ENCODE results near the gene MMADHC.

The MMADHC gene

GRCh38 chr2:149544692-149545091 lies 42.9 kb downstream of the MMADHC start:
- H3K36me3 Mint-ChIP-seq (ENCODE audit: low read depth) = no peaks in the 10 kb centered on the region
- no peak overlapping the region for H3K4me3 Mint-ChIP-seq
- no peak overlapping the region for H3K27ac Mint-ChIP-seq
- peaks cover 7% of the 10 kb centered on the region for H3K4me1 Mint-ChIP-seq (ENCODE audit: low read depth)
- H3K9me3 Mint-ChIP-seq = no peaks in the 10 kb centered on the region
- no peaks in the 10 kb centered on the region for H3K27me3 Mint-ChIP-seq (ENCODE audit: low read depth)

GRCh38 chr2:149543845-149544244 lies 43.7 kb downstream of the MMADHC start:
- H3K36me3 Mint-ChIP-seq (ENCODE audit: low read depth) = no peaks in the 10 kb centered on the region
- H3K4me3 Mint-ChIP-seq = no peak overlapping the region
- H3K27me3 Mint-ChIP-seq (ENCODE audit: low read depth) = no peaks in the 10 kb centered on the region
- no peaks in the 10 kb centered on the region for H3K9me3 Mint-ChIP-seq
- H3K4me1 Mint-ChIP-seq (ENCODE audit: low read depth) = peaks cover 7% of the 10 kb centered on the region
- H3K27ac Mint-ChIP-seq = no peak overlapping the region

GRCh38 chr2:149540138-149540537 lies 47.4 kb downstream of the MMADHC start:
- no peaks in the 10 kb centered on the region for H3K36me3 Mint-ChIP-seq (ENCODE audit: low read depth)
- no peak overlapping the region for H3K4me3 Mint-ChIP-seq
- no peak overlapping the region for H3K27ac Mint-ChIP-seq
- no peaks in the 10 kb centered on the region for H3K9me3 Mint-ChIP-seq
- H3K4me1 Mint-ChIP-seq (ENCODE audit: low read depth) = peaks cover 16% of the 10 kb centered on the region
- no peaks in the 10 kb centered on the region for H3K27me3 Mint-ChIP-seq (ENCODE audit: low read depth)

GRCh38 chr2:149538138-149538833 lies 49.3 kb downstream of the MMADHC start:
- H3K9me3 Mint-ChIP-seq = no peaks in the 10 kb centered on the region
- no peak overlapping the region for H3K4me3 Mint-ChIP-seq
- H3K4me1 Mint-ChIP-seq (ENCODE audit: low read depth) = peaks cover 10% of the 10 kb centered on the region

GRCh38 chr2:149537092-149537726 lies 50.4 kb downstream of the MMADHC start:
- Mint-ChIP-seq H3K27ac (peak overlapping the region; percentile 55), H3K4me3 (no peak overlapping the region), H3K4me1 (ENCODE audit: low read depth) (peaks cover 10% of the 10 kb centered on the region), H3K36me3 (ENCODE audit: low read depth) (no peaks in the 10 kb centered on the region), H3K27me3 (ENCODE audit: low read depth) (no peaks in the 10 kb centered on the region), H3K9me3 (no peaks in the 10 kb centered on the region)

More at GRCh38 chr2:149538138-149538833, 49.3 kb downstream of the MMADHC start:
- Mint-ChIP-seq H3K36me3 (ENCODE audit: low read depth) (no peaks in the 10 kb centered on the region), H3K27ac (no peak overlapping the region), H3K27me3 (ENCODE audit: low read depth) (no peaks in the 10 kb centered on the region)

GRCh38 chr2:149536649-149537048 lies 50.9 kb downstream of the MMADHC start:
- Mint-ChIP-seq H3K27me3 (ENCODE audit: low read depth) (no peaks in the 10 kb centered on the region), H3K4me1 (ENCODE audit: low read depth) (peaks cover 10% of the 10 kb centered on the region), H3K9me3 (no peaks in the 10 kb centered on the region), H3K27ac (peak overlapping the region; percentile 55), H3K4me3 (peak overlapping the region; percentile 30), H3K36me3 (ENCODE audit: low read depth) (no peaks in the 10 kb centered on the region)

GRCh38 chr2:149534674-149535073 lies 52.9 kb downstream of the MMADHC start:
- Mint-ChIP-seq H3K9me3 (no peaks in the 10 kb centered on the region), H3K27me3 (ENCODE audit: low read depth) (no peaks in the 10 kb centered on the region), H3K36me3 (ENCODE audit: low read depth) (no peaks in the 10 kb centered on the region), H3K4me1 (ENCODE audit: low read depth) (peaks cover 10% of the 10 kb centered on the region), H3K4me3 (no peak overlapping the region), H3K27ac (no peak overlapping the region)

- peaks cover 4% of the 10 kb centered on the region for H3K9me3 Mint-ChIP-seq
- no peaks in the 10 kb centered on the region for H3K4me1 Mint-ChIP-seq (ENCODE audit: low read depth)
- no peak overlapping the region for H3K4me3 Mint-ChIP-seq
- H3K27ac Mint-ChIP-seq = no peak overlapping the region
- no peaks in the 10 kb centered on the region for H3K36me3 Mint-ChIP-seq (ENCODE audit: low read depth)
- peaks cover 6% of the 10 kb centered on the region for H3K27me3 Mint-ChIP-seq (ENCODE audit: low read depth)
Observed at GRCh38 chr2:149528983-149529382, 58.6 kb downstream of the MMADHC start.

- Mint-ChIP-seq H3K36me3 (ENCODE audit: low read depth) (no peaks in the 10 kb centered on the region), H3K9me3 (peaks cover 4% of the 10 kb centered on the region), H3K4me3 (no peak overlapping the region), H3K4me1 (ENCODE audit: low read depth) (no peaks in the 10 kb centered on the region), H3K27me3 (ENCODE audit: low read depth) (peaks cover 6% of the 10 kb centered on the region), H3K27ac (no peak overlapping the region)
Observed at GRCh38 chr2:149527998-149528755, 59.4 kb downstream of the MMADHC start.

- no peak overlapping the region for H3K4me3 Mint-ChIP-seq
- H3K36me3 Mint-ChIP-seq (ENCODE audit: low read depth) = no peaks in the 10 kb centered on the region
- H3K27me3 Mint-ChIP-seq (ENCODE audit: low read depth) = peaks cover 6% of the 10 kb centered on the region
- H3K27ac Mint-ChIP-seq = no peak overlapping the region
- H3K9me3 Mint-ChIP-seq = peaks cover 4% of the 10 kb centered on the region
- H3K4me1 Mint-ChIP-seq (ENCODE audit: low read depth) = no peaks in the 10 kb centered on the region
Observed at GRCh38 chr2:149526689-149527088, 60.9 kb downstream of the MMADHC start.

- no peaks in the 10 kb centered on the region for H3K36me3 Mint-ChIP-seq (ENCODE audit: low read depth)
- H3K27ac Mint-ChIP-seq = no peak overlapping the region
- H3K4me3 Mint-ChIP-seq = no peak overlapping the region
- H3K9me3 Mint-ChIP-seq = peaks cover 4% of the 10 kb centered on the region
- no peaks in the 10 kb centered on the region for H3K4me1 Mint-ChIP-seq (ENCODE audit: low read depth)
- peaks cover 6% of the 10 kb centered on the region for H3K27me3 Mint-ChIP-seq (ENCODE audit: low read depth)
Observed at GRCh38 chr2:149525323-149525722, 62.3 kb downstream of the MMADHC start.

All from T-helper 1 cell treated with Interleukin-12 subunit alpha and Interleukin-12 subunit beta and Interleukin-4 antibody, amounts not matched to agents 30 μg/mL and 1 μg/mL, for 36 hours (primary cell).